Testis (tissue), 2 donors: ENCODE measurements around the gene SRGAP2B.
"Not testable (repeated sequence)": the region's sequence is repeated elsewhere in the genome, so short reads cannot be mapped to it uniquely, and the experiment has no call there.

ENCODE experiments used
- CTCF ChIP-seq, 3 experiments: fragments of 450-650 bp in 2 of 3; fragments of 200-600 bp in 1 of 3; sonication (generic) in 1 of 3; IDR thresholded peaks; one replicate each; pipeline ENCODE4 v1.5.1; 2016 to 2019; ENCODE audit warnings: antibody characterized with exemption in 3 of 3, mild to moderate bottlenecking in 2 of 3, moderate library complexity in 1 of 3
- POLR2A ChIP-seq: fragments of 450-650 bp; IDR thresholded peaks from one replicate; pipeline ENCODE4 v1.6.1; 2017; ENCODE audit warnings: antibody characterized with exemption, mild to moderate bottlenecking, moderate library complexity

- TF ChIP-seq CTCF (IDR thresholded peaks at IDR 0.05); POLR2A: not testable (repeated sequence)
Observed at GRCh38 chr1:144889450-144890115, 205.5 kb downstream of the SRGAP2B start.
